LNCaP clone FGC (cell line): Measurements from ENCODE around the gene CAPG.
"Not testable (repeated sequence)": the region's sequence is repeated elsewhere in the genome, so short reads cannot be mapped to it uniquely, and the experiment has no call there.

Experiments used
- DNase-seq: peaks from one replicate; pipeline ENCODE4 v3.0.0-alpha.2; 2011; ENCODE audit warnings: low read depth
- H3K4me3 ChIP-seq: 2 replicates; pipeline ENCODE4 v1.5.1; 2011; ENCODE audit warnings: mild to moderate bottlenecking, low read depth, low read length, control low read depth
- CTCF ChIP-seq: IDR thresholded peaks from 2 replicates; pipeline ENCODE4 v1.5.1; 2012; ENCODE audit warnings: mild to moderate bottlenecking; ENCODE audit not compliant: control insufficient read depth, insufficient read depth; ENCODE audit errors: extremely low read depth

CAPG gene

DNA sequence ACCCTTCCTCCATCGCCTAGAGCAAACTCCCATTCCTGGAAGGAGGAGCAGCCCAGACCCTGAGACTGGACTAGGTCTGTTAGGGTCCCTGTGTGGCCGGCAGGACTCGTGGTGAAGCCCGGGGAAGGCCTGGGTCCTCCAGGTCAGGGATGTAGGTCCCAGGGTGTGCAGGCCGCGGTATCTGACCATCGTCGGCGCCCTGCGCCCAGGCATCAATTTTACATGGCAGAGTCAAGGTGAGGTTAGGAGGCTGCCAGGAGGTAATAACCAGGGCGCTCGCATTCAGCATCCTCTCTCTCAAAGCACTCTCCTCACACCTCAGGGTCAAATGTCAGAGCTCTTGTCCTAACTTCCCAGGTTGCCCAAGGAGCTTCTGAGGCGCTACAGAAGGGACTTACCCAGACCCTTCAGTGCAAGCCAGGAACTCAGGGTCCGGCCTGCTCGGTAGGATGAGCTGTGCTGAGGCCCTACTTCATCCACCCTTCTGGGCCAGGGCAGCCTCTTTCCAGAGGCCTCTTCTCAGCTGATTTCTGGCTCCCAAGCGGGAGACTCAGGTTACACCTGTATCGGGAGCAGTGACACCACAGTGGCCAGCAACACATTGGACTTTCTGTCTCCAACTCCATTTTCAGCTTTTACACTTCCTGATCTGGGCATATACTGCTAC, 9.0 kb upstream of the CAPG start:
- no peak for TF ChIP-seq CTCF
- H3K4me3 ChIP-seq = peak overlapping the region; percentile 67
- no peak for DNase-seq

DNA sequence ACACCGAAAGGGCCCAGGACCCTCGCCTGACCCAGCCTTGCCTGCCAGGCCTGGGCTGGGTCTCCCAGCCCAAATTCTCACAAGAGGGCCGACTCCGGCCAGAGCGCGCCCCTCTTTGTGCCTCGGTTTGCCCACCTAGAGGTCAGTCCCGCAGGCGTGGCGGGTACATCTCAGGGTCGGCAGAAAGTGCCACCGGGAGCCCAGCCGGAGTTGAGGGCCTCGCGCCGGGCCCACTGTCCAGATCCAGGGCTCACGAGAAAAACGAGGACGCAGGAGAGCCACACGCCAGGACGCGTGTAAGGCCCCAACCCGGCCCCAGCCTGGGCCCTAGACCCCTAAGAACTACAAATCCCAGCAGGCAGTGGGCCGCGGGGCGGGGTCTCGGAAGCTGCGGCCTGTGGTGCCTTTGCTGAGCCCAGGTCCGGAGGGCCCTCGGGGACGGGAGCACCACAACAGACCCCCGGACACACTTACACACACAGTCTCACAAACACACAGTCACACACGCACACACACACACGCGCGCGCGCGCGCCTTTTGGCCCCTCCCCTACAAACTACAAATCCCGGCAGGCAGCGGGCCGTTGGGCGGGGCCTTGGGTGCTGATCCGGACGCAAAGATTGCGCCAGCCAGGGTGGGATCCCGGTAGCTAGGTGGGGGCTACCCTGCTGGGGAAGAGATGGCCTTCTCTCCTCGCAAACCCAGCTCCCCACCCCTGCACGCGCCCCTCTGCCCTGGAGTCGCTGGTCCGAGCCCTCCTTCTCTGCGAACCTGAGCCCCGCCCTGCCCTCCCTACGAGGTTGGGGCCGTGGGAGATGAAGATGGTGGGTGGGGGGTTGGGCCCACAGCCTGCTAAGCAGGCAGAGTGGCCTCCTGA, 8.2 kb upstream of the CAPG start, which contains the start of gene SH2D6:
Gene SH2D6 (plus strand): TSS at position 583 of the 877 bp plus-strand sequence. CDS start 10,752 bp downstream, outside the sequence.
- TF ChIP-seq CTCF = no peak
- no peak for DNase-seq
- H3K4me3 ChIP-seq = peak within 1 kb of the TSS; percentile 67

DNA sequence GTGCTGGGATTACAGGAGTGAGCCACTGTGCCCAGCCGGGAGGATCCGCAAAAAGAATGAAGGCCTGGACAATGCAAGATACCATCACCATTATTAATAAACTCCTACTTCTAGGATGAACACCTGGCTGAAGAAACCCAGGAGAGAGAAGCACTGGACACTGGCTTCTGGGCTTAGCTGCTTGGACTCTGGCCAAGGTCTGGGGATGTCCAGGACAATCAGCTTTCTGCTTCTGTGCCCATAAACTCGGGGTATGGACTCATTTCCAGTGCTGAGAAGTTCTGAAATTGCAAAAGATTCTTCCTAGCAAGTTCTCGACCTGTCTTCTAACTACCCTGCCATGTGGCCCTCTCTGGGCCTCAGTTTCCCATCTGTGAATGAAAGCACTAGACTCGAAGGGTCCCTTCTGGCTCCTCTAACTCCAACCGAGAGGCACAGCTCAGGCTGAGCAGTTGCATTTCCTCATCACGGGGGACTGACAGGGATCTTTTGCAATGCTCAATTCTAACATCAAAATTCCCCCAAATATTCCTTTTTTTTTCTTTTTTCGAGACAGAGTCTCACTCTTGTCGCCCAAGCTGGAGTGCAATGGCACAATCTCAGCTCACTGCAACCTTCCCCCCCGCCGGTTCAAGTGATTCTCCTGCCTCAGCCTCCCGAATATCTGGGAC, 5.9 kb upstream of the CAPG start:
- no peak for TF ChIP-seq CTCF
- DNase-seq = no peak
- no peak overlapping the region for H3K4me3 ChIP-seq

GRCh38 chr2:85414761-85415553, 4.8 kb upstream of the CAPG start:
- TF ChIP-seq CTCF = no peak
- H3K4me3 ChIP-seq = no peak overlapping the region
- no peak for DNase-seq

DNA sequence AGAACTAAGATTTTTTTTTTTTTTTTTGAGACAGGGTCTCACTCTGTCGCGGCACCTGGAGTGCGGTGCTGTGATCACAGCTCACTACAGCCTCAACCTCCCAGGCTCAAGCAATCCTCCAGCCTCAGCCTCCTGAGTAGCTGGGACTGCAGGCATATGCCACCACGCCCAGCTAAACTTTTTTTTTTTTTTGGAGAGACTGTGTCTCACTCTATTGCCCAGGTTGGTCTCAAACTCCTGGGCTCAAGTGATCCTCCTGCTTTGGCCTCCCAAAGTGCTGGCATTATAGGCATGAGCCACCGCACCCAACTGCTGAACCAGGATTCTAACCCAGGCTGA, 4.2 kb upstream of the CAPG start:
- not testable (repeated sequence) for H3K4me3 ChIP-seq, DNase-seq

DNA sequence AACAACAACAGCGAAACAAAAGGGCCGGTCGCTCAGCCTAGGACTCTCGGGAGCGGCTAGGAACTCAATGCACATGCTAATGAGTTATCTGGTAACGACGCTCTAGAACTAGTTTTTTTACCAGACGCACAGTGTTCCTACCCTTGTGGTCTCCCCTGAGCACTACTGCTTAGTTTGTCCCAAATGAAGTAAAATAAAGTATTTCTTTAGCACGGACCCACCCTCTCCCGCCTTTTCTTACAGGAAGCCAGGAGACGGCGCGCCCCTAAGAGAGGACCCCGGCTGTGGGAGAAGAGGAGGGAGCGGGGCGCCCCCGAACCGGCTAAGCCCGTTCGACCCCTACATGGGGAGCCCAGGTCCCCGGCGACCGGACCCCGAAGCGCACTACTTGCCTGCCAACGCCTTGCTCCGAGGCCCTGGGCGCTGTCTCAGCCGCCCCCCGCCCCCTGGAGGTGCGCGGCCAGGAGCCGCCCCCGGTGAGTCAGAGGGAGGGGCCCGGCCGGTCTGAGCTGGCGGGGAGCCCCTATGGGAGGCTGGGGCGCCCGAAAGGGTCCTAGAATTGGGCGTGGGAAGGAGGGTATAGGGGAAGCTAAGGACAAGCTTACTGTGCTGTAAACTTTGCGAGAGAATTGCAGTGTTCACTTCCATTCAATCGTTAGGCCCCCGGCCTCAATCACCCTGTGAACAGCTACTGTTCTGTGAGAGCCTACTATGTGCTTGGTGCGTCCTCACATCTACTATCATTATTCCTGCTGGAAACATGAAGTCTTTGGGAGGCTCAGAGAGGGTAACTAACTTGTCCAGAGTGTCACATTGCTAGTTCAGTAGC, 3.6 kb upstream of the CAPG start:
- H3K4me3 ChIP-seq = no peak overlapping the region
- no peak for DNase-seq
- no peak for TF ChIP-seq CTCF
